Measurements from ENCODE around the gene C4A.
"Not testable (repeated sequence)": the region's sequence is repeated elsewhere in the genome, so short reads cannot be mapped to it uniquely, and the experiment has no call there.

Gene C4A

DNA sequence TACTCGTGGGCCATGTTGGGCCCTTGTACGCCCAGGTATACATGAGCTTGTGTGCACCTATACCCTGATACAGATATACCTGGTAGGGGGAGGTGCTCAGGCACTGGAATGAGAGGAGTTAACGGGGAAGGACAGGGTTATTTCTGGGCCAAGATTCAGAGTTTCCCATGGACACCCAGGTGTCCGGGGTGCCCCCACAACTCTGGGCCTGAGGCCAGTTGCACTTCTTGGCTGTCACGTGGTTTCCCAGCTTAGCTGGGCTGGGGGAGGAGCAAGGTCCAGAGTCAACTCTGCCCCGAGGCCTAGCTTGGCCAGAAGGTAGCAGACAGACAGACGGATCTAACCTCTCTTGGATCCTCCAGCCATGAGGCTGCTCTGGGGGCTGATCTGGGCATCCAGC is at the start of gene C4A:
TSS of gene C4A (plus strand) at position 314 of the 400 bp plus-strand sequence. CDS start at position 365, 51 bp downstream.
- not testable (repeated sequence) for FAIRE-seq; DNase-seq (ENCODE audit: insufficient read length, low spot score)

DNA sequence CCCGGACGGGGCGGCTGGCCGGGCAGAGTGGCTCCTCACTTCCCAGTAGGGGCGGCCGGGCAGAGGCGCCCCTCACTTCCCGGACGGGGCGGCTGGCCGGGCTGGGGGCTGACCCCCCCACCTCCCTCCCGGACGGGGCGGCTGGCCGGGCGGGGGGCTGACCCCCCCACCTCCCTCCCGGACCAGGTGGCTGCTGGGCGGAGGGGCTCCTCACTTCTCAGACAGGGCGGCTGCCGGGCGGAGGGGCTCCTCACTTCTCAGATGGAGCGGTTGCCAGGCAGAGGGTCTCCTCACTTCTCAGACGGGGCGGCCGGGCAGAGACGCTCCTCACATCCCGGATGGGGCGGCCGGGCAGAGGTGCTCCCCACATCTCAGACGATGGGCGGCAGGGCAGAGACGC is 49.7 kb upstream of the C4A start:
- FAIRE-seq; DNase-seq (ENCODE audit: insufficient read length, low spot score): not testable (repeated sequence)

DNA sequence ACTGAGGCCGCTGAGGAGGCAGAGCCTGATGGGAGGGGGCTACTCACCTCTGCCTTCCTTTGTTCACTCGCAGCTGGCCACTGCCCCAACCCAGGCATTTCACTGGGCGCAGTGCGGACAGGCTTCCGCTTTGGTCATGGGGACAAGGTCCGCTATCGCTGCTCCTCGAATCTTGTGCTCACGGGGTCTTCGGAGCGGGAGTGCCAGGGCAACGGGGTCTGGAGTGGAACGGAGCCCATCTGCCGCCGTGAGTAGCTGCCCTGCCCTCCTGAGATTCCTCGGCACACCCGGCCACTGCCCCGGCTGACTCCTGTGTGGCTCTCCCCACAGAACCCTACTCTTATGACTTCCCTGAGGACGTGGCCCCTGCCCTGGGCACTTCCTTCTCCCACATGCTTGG is 48.3 kb upstream of the C4A start:
- DNase-seq (ENCODE audit: insufficient read length, low spot score) (no peak), FAIRE-seq (no peak)

GRCh38 chr6:31935021-31935420 is 46.8 kb upstream of the C4A start:
- DNase-seq (ENCODE audit: insufficient read length, low spot score) (no peak), FAIRE-seq (no peak)

DNA sequence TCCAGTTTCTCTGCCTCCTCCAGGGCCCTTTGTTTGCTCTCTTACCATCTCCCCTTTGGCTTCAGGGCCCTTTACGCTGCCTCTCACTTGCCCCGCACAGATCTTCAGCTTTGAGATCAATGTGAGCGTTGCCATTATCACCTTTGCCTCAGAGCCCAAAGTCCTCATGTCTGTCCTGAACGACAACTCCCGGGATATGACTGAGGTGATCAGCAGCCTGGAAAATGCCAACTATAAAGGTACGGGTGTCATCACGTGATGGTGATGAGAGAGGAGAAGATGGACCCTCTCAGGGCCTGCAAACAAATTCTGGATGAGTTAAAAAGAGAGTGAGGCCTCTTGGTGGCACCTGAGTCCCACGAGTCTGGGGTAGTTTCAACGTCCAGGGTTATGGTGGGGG is 46.0 kb upstream of the C4A start:
- no peak for FAIRE-seq
- DNase-seq (ENCODE audit: insufficient read length, low spot score) = no peak

- FAIRE-seq (no peak), DNase-seq (ENCODE audit: insufficient read length, low spot score) (no peak)
Observed at GRCh38 chr6:31940256-31940664, 41.6 kb upstream of the C4A start.

DNA sequence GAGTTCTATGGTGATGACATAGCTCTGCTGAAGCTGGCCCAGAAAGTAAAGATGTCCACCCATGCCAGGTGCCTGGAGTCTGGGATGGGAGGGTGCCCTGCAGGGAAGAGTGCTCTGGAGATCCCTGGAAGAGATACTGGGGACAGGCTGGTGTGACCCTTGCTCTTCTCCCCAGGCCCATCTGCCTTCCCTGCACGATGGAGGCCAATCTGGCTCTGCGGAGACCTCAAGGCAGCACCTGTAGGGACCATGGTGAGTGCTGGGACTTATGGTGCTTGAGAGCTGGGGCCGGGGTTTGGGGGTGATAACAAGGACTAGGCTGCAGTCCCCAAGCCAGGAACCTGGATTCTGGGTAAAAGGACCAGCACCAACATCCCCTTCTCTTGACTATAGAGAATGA is 38.1 kb upstream of the C4A start:
- DNase-seq (ENCODE audit: insufficient read length, low spot score) = no peak
- no peak for FAIRE-seq

GRCh38 chr6:31945154-31945506 is 36.7 kb upstream of the C4A start:
- DNase-seq (ENCODE audit: insufficient read length, low spot score) = no peak
- FAIRE-seq = no peak

DNA sequence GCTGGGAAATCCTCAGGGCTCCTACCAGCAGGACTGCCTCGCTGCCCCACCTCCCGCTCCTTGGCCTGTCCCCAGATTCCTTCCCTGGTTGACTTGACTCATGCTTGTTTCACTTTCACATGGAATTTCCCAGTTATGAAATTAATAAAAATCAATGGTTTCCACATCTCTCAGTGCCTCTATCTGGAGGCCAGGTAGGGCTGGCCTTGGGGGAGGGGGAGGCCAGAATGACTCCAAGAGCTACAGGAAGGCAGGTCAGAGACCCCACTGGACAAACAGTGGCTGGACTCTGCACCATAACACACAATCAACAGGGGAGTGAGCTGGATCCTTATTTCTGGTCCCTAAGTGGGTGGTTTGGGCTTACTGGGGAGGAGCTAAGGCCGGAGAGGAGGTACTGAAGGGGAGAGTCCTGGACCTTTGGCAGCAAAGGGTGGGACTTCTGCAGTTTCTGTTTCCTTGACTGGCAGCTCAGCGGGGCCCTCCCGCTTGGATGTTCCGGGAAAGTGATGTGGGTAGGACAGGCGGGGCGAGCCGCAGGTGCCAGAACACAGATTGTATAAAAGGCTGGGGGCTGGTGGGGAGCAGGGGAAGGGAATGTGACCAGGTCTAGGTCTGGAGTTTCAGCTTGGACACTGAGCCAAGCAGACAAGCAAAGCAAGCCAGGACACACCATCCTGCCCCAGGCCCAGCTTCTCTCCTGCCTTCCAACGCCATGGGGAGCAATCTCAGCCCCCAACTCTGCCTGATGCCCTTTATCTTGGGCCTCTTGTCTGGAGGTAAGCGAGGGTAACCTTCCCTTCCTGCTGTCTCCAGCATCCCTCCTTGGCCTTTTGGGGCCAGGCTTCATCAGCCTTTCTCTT is 36.1 kb upstream of the C4A start, which contains the start of gene CFB:
TSS of gene CFB (plus strand) at position 589 of the 863 bp plus-strand sequence. CDS start at position 716, 127 bp downstream.
- FAIRE-seq (no peak), DNase-seq (ENCODE audit: insufficient read length, low spot score) (no peak)

GRCh38 chr6:31946370-31946885 is 35.4 kb upstream of the C4A start:
- FAIRE-seq = no peak

DNA sequence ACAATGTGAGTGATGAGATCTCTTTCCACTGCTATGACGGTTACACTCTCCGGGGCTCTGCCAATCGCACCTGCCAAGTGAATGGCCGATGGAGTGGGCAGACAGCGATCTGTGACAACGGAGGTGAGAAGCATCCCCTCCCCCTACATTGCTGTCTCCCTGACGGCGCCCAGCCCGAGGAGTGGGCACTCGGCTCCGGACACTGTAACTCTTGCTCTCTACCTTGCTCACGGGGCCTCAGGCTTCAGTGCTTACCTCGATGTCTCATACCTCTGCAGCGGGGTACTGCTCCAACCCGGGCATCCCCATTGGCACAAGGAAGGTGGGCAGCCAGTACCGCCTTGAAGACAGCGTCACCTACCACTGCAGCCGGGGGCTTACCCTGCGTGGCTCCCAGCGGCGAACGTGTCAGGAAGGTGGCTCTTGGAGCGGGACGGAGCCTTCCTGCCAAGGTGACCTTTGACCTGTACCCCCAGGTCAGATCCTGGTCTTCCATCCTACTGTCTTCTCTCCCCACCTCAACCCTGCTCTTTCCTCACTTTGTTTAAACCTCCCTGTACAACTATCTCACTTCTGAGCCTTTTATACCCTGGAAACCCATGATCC is 34.7 kb upstream of the C4A start:
- FAIRE-seq = no peak
- DNase-seq (ENCODE audit: insufficient read length, low spot score) = no peak

More at GRCh38 chr6:31946370-31946885, 35.4 kb upstream of the C4A start:
- DNase-seq (ENCODE audit: insufficient read length, low spot score) = no peak

GRCh38 chr6:31947864-31948263 is 34.0 kb upstream of the C4A start:
- no peak for DNase-seq (ENCODE audit: insufficient read length, low spot score)
- no peak for FAIRE-seq

DNA sequence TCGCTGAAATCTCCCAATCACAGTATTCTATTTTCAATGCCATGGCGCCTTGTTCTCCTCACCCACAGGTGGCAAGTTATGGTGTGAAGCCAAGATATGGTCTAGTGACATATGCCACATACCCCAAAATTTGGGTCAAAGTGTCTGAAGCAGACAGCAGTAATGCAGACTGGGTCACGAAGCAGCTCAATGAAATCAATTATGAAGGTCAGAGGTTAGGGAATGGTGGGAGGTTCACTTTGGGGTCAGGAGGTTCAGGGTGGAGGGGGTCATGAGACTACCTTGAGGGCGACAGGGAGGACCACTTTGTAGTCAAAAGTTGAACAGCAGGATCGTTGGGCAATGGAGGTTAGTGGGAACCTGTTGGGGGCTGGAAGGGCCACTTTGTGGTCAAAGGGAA is 33.6 kb upstream of the C4A start:
- FAIRE-seq = no peak
- no peak for DNase-seq (ENCODE audit: insufficient read length, low spot score)

GRCh38 chr6:31948753-31949413 is 33.0 kb upstream of the C4A start:
- DNase-seq (ENCODE audit: insufficient read length, low spot score) (no peak), FAIRE-seq (no peak)

DNA sequence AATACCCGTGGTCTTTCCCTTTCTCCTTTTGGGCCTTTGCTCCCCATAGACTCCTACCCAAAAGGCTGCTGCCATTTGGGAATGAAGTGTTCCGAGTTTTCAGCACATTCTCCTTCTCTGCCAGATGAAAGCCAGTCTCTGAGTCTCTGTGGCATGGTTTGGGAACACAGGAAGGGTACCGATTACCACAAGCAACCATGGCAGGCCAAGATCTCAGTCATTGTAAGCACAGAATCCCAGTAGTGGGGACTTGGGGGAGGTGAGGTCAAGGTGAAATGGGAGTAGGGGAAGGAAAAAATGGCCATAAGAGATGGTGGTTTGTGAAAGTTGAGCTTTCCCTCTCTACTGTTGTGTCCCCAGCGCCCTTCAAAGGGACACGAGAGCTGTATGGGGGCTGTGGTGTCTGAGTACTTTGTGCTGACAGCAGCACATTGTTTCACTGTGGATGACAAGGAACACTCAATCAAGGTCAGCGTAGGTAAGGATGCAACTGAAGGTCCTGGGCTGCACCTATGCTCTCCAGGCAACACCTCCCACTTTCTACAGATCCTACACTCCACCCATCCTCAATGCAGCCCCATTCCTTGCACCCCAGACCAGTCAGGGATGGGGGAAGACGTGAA is 31.8 kb upstream of the C4A start:
- DNase-seq (ENCODE audit: insufficient read length, low spot score) (no peak), FAIRE-seq (no peak)

- DNase-seq (ENCODE audit: insufficient read length, low spot score) = no peak
- peak; percentile 51 for FAIRE-seq
Observed at GRCh38 chr6:31952140-31952805, 29.6 kb upstream of the C4A start.

- FAIRE-seq (no peak), DNase-seq (ENCODE audit: insufficient read length, low spot score) (no peak)
Observed at GRCh38 chr6:31952890-31953289, 29.0 kb upstream of the C4A start.

DNA sequence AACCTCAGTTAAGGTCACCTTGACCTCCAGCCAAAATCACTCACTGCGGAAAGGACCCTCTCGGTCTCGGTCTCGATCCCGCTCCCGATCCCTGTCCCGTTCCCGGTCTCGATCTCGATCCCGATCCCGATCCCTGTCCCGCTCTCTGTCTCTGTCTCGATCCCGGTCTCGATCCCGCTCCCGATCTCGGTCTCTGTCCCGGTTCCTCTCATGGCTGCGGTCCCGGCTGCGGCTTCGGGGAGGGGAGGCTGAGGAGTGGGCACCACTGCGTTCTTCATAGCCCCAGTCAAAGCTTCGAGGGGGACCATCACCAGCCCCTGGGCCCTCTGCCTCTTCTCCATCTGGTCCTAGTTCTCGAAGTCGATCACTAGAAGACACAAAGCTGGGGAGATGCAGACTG is 27.3 kb upstream of the C4A start:
- FAIRE-seq (no peak), DNase-seq (ENCODE audit: insufficient read length, low spot score) (no peak)

GRCh38 chr6:31956796-31957195 is 25.1 kb upstream of the C4A start:
- FAIRE-seq = no peak

DNA sequence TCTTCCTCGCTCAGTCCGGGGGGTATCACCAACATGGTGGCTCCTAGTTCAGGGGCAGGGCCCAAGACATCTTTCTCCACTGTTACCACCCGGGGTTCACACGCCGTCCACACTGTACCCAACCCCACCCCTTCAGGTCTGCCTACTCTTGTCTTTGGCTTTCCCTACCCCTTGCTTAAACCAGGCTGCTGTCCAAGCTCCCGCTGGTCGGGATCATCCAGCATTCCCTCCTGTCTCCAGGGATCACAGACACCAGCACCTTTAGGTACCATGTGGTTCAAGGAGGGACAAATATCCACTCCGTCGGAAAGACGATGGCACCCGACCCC is 23.5 kb upstream of the C4A start:
- FAIRE-seq (peak; percentile 14), DNase-seq (ENCODE audit: insufficient read length, low spot score) (no peak)

More at GRCh38 chr6:31956796-31957195, 25.1 kb upstream of the C4A start:
- DNase-seq (ENCODE audit: insufficient read length, low spot score) = no peak
